ENCODE data around the gene DLG2.

Gene DLG2

DNA sequence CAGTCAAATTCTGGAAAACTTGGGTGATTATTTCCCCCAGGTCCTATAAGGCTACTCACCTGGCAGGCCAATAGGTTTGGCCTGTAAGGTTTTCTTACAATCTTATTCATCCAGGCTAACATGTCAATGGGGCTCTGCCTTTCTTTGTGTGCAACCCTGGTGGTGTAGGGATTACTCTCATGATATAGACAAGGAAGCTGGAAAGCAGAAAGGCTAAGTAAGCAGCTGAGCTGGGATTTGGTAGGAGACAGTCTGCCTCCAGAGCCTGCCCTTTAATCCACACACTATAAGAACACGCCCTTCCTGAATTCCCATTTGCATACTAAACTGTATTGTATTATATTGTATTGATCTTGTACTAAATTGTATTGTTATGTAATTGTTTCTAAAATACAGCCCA lies 1967.7 kb downstream of the DLG2 start:
- no peak overlapping the region for H3K27ac ChIP-seq (ENCODE audit: low read depth, low read length)
- no peak overlapping the region for H3K4me3 ChIP-seq (ENCODE audit: low read depth in 1 of 2, low read length in 2 of 2)
- no peaks in the 10 kb centered on the region for H3K4me1 ChIP-seq (ENCODE audit: insufficient read depth, low read length)
- H3K9me3 ChIP-seq (ENCODE audit: low read length): no peaks in the 10 kb centered on the region
- H3K36me3 ChIP-seq (ENCODE audit: insufficient read depth, low read length): no peaks in the 10 kb centered on the region
- no peaks in the 10 kb centered on the region for H3K27me3 ChIP-seq (ENCODE audit: control insufficient read depth in 1 of 2, insufficient read depth in 2 of 2, low read length in 2 of 2)
- no peak overlapping the region for H3K9ac ChIP-seq (ENCODE audit: low read length)

DNA sequence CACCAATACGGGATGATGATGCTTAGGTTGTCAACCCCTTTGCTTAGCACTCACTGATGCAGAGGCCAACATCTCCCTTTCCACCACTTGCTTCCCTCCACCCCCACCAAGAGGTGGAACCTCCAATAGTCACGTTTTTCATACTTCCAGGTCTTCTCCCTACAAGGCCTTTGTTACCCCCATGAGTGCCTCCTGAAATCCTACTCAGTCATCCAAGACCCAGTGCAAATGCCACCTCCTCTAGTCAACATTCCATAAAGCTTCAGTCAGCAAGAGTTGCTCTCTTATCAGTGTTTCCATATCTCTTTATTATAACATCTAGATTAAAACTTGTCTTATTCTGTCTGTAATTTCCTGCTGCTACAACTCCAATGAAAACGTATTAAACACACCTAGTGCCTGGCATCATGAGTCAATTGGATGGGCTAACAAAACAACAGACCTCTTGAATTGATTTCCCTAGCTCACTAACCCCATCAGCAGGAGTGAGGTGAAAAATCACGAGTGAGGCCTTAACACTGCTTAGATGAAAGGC lies 1970.3 kb downstream of the DLG2 start:
- H3K27ac ChIP-seq (ENCODE audit: low read depth, low read length): no peak overlapping the region
- H3K36me3 ChIP-seq (ENCODE audit: insufficient read depth, low read length): no peaks in the 10 kb centered on the region
- no peak overlapping the region for H3K4me3 ChIP-seq (ENCODE audit: low read depth in 1 of 2, low read length in 2 of 2)
- no peaks in the 10 kb centered on the region for H3K9me3 ChIP-seq (ENCODE audit: low read length)
- no peaks in the 10 kb centered on the region for H3K27me3 ChIP-seq (ENCODE audit: control insufficient read depth in 1 of 2, insufficient read depth in 2 of 2, low read length in 2 of 2)
- H3K4me1 ChIP-seq (ENCODE audit: insufficient read depth, low read length): no peaks in the 10 kb centered on the region
- no peak overlapping the region for H3K9ac ChIP-seq (ENCODE audit: low read length)

DNA sequence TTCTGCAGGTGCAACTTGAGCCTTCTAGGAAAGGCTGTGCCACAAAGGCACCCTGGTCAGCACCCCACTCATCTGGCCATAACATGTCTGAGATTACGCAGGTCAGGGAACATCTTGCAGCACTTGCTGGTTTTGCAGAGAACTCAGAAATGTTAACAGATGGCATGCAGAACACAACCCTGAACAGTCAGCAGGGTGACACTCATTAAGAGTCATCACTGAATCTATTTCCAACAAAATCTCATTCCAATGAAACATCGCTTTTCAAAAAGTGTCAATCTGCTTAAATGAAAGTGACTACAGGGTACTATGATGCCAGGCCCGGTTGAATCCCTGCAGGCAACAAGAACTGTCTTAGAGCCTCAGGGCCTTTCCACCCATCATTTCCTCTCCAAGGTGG lies 1971.2 kb downstream of the DLG2 start:
- no peak overlapping the region for H3K4me3 ChIP-seq (ENCODE audit: low read depth in 1 of 2, low read length in 2 of 2)
- H3K27ac ChIP-seq (ENCODE audit: low read depth, low read length): no peak overlapping the region
- H3K4me1 ChIP-seq (ENCODE audit: insufficient read depth, low read length): no peaks in the 10 kb centered on the region
- H3K9me3 ChIP-seq (ENCODE audit: low read length): no peaks in the 10 kb centered on the region
- no peaks in the 10 kb centered on the region for H3K36me3 ChIP-seq (ENCODE audit: insufficient read depth, low read length)
- no peak overlapping the region for H3K9ac ChIP-seq (ENCODE audit: low read length)
- no peaks in the 10 kb centered on the region for H3K27me3 ChIP-seq (ENCODE audit: control insufficient read depth in 1 of 2, insufficient read depth in 2 of 2, low read length in 2 of 2)

DNA sequence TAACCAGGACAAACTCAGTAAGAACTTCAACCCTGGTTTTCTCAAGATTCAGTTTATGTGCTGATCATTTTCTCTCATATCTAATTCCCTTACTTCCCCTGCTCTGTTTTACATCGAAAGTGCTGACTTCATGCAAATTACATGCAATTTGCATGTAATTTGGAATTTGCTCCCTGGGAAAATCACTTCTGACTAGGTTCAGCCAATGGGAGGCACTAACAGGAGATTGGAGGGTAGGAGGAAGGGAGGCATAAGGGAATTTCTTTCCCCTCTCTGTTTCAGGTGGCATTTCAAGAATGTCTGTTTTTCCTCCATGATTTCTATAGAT lies 1977.7 kb downstream of the DLG2 start:
- Histone ChIP-seq H3K9ac (ENCODE audit: low read length) (no peak overlapping the region), H3K27me3 (ENCODE audit: control insufficient read depth in 1 of 2, insufficient read depth in 2 of 2, low read length in 2 of 2) (no peaks in the 10 kb centered on the region), H3K27ac (ENCODE audit: low read depth, low read length) (no peak overlapping the region), H3K4me1 (ENCODE audit: insufficient read depth, low read length) (no peaks in the 10 kb centered on the region), H3K9me3 (ENCODE audit: low read length) (no peaks in the 10 kb centered on the region), H3K4me3 (ENCODE audit: low read depth in 1 of 2, low read length in 2 of 2) (no peak overlapping the region), H3K36me3 (ENCODE audit: insufficient read depth, low read length) (no peaks in the 10 kb centered on the region)

DNA sequence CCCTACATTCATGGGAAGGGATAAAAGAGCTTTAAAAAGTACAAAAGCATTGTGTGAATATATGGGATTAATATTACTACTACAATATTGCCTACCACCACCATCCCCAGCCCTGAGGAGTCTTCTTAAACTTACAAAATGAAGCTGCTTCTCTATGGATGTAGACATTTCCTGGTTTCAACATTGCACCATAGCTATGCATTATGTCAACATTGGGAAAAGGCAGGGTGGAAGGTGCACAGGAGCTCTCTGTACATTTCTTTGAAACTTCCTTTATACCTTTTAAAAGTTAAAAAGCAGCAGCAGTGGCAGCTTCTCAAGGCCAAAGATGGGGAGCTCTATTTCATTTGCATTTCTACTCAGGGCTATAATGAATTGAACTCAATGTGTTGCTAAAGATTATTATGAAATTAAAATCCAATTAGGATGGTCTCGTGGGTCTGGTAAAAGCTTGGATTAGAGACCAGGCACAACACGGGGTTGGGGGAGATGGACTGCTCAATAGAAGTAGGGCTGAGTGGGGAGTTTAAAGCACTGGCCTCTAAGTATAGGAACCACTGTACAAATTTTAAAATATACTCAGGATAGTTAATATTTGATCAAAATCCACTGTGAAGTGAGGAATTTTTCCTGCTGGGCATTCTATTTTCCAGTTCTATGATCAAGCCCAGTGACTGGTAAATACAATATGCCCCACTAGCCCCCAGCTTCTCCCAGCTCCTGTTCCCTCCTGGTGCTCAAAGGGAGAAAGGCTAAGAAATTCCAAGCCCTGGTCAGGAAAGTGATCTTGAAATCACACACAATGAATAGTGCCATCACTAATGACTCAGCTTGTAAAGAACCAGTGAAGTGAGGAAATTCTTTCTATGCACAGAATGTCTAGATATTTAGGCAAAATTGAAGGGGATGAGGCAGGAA lies 1978.3 kb downstream of the DLG2 start:
- Histone ChIP-seq H3K9me3 (ENCODE audit: low read length) (no peaks in the 10 kb centered on the region), H3K36me3 (ENCODE audit: insufficient read depth, low read length) (no peaks in the 10 kb centered on the region), H3K27me3 (ENCODE audit: control insufficient read depth in 1 of 2, insufficient read depth in 2 of 2, low read length in 2 of 2) (no peaks in the 10 kb centered on the region), H3K4me1 (ENCODE audit: insufficient read depth, low read length) (no peaks in the 10 kb centered on the region), H3K4me3 (ENCODE audit: low read depth in 1 of 2, low read length in 2 of 2) (no peak overlapping the region), H3K9ac (ENCODE audit: low read length) (no peak overlapping the region), H3K27ac (ENCODE audit: low read depth, low read length) (no peak overlapping the region)

DNA sequence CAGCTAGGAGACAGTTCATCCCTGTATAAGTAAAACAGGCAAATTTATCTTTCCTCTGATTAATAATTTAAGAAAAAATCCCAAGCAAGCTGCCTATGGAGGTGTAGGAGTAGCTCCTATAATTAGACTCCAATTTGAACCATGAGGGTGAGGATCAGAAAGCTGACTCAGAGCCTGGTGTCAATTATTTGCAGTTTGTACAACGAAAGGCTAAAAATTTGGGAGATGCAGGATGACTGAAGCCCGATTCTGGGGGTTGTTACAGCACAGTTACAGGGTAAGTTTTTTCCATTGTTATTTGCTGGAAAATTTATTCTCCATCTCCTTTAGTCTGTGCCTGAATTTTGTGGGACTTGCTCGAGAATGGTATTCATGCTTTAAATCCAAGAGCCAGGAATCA lies 1981.6 kb downstream of the DLG2 start:
- Histone ChIP-seq H3K9ac (ENCODE audit: low read length) (no peak overlapping the region), H3K4me3 (ENCODE audit: low read depth in 1 of 2, low read length in 2 of 2) (no peak overlapping the region), H3K27ac (ENCODE audit: low read depth, low read length) (no peak overlapping the region), H3K27me3 (ENCODE audit: control insufficient read depth in 1 of 2, insufficient read depth in 2 of 2, low read length in 2 of 2) (no peaks in the 10 kb centered on the region), H3K36me3 (ENCODE audit: insufficient read depth, low read length) (no peaks in the 10 kb centered on the region), H3K4me1 (ENCODE audit: insufficient read depth, low read length) (peaks cover 9% of the 10 kb centered on the region), H3K9me3 (ENCODE audit: low read length) (no peaks in the 10 kb centered on the region)

DNA sequence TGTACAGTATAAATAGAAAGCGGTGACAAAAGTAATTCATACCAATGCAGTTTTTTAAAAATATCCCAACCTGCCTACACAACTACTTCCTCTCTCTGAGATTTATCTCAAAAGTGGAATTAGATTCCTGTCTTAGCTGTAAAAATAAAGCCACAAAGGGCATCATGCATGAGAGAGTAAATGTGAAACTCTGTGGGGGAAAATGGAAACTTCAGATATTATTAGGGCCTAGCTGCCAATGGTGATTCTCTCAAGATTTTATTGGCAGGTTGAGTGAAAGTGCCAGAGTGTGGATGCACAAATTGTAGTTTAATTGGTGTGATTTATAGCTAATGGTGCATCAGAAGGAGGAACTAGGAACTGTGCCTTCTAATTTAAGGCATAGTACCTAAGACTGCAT lies 1984.0 kb downstream of the DLG2 start:
- Histone ChIP-seq H3K9me3 (ENCODE audit: low read length) (no peaks in the 10 kb centered on the region), H3K4me3 (ENCODE audit: low read depth in 1 of 2, low read length in 2 of 2) (no peak overlapping the region), H3K9ac (ENCODE audit: low read length) (no peak overlapping the region), H3K27ac (ENCODE audit: low read depth, low read length) (no peak overlapping the region), H3K27me3 (ENCODE audit: control insufficient read depth in 1 of 2, insufficient read depth in 2 of 2, low read length in 2 of 2) (no peaks in the 10 kb centered on the region), H3K4me1 (ENCODE audit: insufficient read depth, low read length) (peaks cover 9% of the 10 kb centered on the region), H3K36me3 (ENCODE audit: insufficient read depth, low read length) (no peaks in the 10 kb centered on the region)

DNA sequence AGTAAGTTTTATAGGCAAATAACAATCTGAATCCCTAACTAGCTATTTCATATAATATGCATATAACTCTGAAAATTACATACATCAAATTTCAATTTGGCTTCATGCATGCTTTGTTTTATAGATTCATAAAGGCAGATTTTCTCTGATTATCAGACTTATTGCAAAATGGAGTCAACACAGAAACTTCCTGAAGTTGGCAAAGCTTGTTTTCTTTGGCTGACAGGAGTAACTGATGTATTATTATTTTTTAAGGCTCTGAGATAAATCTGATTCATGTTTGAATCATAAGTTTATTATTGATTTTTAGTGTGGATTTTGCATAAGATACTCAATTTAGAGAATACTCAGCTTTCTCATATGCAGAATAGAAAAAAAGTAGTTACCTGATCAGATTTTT lies 1984.6 kb downstream of the DLG2 start:
- H3K27me3 ChIP-seq (ENCODE audit: control insufficient read depth in 1 of 2, insufficient read depth in 2 of 2, low read length in 2 of 2): no peaks in the 10 kb centered on the region
- H3K4me3 ChIP-seq (ENCODE audit: low read depth in 1 of 2, low read length in 2 of 2): no peak overlapping the region
- H3K9me3 ChIP-seq (ENCODE audit: low read length): no peaks in the 10 kb centered on the region
- peaks cover 9% of the 10 kb centered on the region for H3K4me1 ChIP-seq (ENCODE audit: insufficient read depth, low read length)
- H3K36me3 ChIP-seq (ENCODE audit: insufficient read depth, low read length): no peaks in the 10 kb centered on the region
- H3K27ac ChIP-seq (ENCODE audit: low read depth, low read length): no peak overlapping the region
- no peak overlapping the region for H3K9ac ChIP-seq (ENCODE audit: low read length)

DNA sequence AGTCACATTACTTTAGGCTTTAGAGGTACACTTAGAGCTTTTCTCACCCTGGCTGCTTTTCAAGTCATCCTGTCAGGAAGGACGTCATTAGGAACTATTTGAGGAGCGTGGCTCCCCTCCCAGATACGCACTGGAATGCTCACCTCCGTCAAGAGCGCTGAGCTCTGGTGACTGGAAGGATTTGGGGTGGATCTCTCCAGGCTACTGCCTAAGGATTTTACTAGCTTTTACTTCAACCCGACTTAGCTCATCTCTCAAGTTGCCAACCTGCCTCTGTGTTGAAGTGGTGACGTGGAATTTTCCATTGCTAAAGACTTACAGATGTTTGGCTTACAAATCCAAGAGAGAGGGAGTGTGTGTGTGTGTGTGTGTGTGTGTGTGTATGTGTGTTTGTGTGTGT lies 1985.6 kb downstream of the DLG2 start:
- Histone ChIP-seq H3K36me3 (ENCODE audit: insufficient read depth, low read length) (no peaks in the 10 kb centered on the region), H3K4me1 (ENCODE audit: insufficient read depth, low read length) (peaks cover 9% of the 10 kb centered on the region), H3K9me3 (ENCODE audit: low read length) (no peaks in the 10 kb centered on the region), H3K9ac (ENCODE audit: low read length) (no peak overlapping the region), H3K27me3 (ENCODE audit: control insufficient read depth in 1 of 2, insufficient read depth in 2 of 2, low read length in 2 of 2) (no peaks in the 10 kb centered on the region), H3K4me3 (ENCODE audit: low read depth in 1 of 2, low read length in 2 of 2) (no peak overlapping the region), H3K27ac (ENCODE audit: low read depth, low read length) (peak overlapping the region; percentile 43)

DNA sequence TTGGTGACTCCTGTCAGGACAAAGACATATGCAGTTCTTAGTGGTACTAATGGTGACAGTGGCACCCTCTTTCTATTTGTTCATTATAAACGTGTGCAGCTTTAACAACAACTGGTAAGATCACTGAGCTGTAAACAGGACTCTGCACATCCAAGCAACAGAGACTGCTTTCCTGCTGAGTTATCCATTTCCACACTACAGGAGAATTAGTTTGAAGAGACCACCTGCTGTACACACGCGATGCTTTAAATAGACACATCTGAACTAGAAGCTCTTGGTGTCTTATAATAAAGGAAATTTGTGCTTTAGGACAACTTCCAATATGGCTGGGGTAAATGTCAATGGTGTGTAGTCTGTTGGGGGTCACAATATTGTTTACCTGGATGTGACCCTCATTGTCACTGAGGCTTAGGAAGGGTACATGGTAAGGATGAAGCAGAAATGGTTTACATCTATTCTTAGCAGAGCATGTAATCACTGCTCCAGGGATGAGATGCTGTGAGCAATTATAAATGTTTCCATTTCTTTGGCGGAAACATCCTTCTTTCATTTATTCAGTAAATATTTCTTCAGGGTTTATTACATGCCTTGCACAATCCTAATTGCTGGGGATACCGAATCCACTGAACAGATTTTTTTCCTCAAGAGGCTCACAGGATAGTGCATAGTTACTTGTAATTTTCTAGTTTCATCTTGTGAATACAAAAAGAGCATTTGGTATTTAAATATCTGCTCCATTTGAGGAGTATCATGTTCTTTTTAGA lies 1987.0 kb downstream of the DLG2 start:
- Histone ChIP-seq H3K9ac (ENCODE audit: low read length) (no peak overlapping the region), H3K4me1 (ENCODE audit: insufficient read depth, low read length) (peaks cover 9% of the 10 kb centered on the region), H3K27ac (ENCODE audit: low read depth, low read length) (no peak overlapping the region), H3K4me3 (ENCODE audit: low read depth in 1 of 2, low read length in 2 of 2) (no peak overlapping the region), H3K9me3 (ENCODE audit: low read length) (no peaks in the 10 kb centered on the region), H3K36me3 (ENCODE audit: insufficient read depth, low read length) (no peaks in the 10 kb centered on the region), H3K27me3 (ENCODE audit: control insufficient read depth in 1 of 2, insufficient read depth in 2 of 2, low read length in 2 of 2) (no peaks in the 10 kb centered on the region)

DNA sequence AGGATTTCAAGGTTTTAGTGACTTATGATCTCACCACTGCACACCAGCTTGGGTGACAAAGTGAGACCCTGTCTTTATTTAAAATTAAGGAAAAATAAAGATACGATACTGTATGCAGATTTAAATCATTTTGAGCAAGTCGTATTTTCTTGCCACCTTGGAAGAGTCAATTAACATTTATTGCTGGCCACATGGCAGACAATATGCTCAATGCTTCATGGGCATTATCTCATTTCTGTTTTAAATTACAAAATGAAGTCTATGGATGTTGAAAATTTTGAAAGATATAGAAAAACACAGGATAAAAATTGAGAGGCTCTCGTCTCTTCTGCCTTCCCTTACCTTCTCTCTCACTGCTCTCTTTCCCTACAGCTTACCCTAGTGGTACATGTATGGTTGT lies 1992.0 kb downstream of the DLG2 start:
- no peaks in the 10 kb centered on the region for H3K9me3 ChIP-seq (ENCODE audit: low read length)

More for the DNA sequence above, 1992.0 kb downstream of the DLG2 start:
- no peaks in the 10 kb centered on the region for H3K36me3 ChIP-seq (ENCODE audit: insufficient read depth, low read length)
- no peak overlapping the region for H3K4me3 ChIP-seq (ENCODE audit: low read depth in 1 of 2, low read length in 2 of 2)
- H3K27ac ChIP-seq (ENCODE audit: low read depth, low read length): no peak overlapping the region
- no peak overlapping the region for H3K9ac ChIP-seq (ENCODE audit: low read length)
- no peaks in the 10 kb centered on the region for H3K27me3 ChIP-seq (ENCODE audit: control insufficient read depth in 1 of 2, insufficient read depth in 2 of 2, low read length in 2 of 2)
- no peaks in the 10 kb centered on the region for H3K4me1 ChIP-seq (ENCODE audit: insufficient read depth, low read length)
